Spleen (tissue), 7 donors: Measurements from ENCODE around the gene IPO9.

Experiments used
- POLR2A ChIP-seq, 3 donors: fragments of 450-650 bp; IDR thresholded peaks; one replicate each; pipeline ENCODE4 v1.5.1; 2017; ENCODE audit warnings: antibody characterized with exemption in 3 of 3, mild to moderate bottlenecking in 1 of 3
- POLR2AphosphoS5 ChIP-seq, 3 donors: sonication (generic); formaldehyde crosslinking; IDR thresholded peaks; one replicate each; pipeline ENCODE4 v1.5.1; 2017; ENCODE audit warnings: antibody characterized with exemption in 3 of 3
- TF ChIP-seq, protein P1 (sequence below), 11 experiments: fragments of 200-600 bp in 7 of 11; fragments of 450-650 bp in 4 of 11; sonication (generic) in 4 of 11; IDR thresholded peaks in 8 of 11; conservative IDR thresholded peaks in 3 of 11; 1 replicate in 7 of 11; 2 replicates in 4 of 11; pipeline versions ENCODE4 v1.4.0 to v1.8.0; 2016 to 2021; ENCODE audit warnings: antibody characterized with exemption in 11 of 11, inconsistent platforms in 4 of 11, mild to moderate bottlenecking in 1 of 11
- donor health status: DM: no; HTN: no; CAD: no; lungs with moderate emphysema.
- donor health status: DM: no; HTN: no; CAD: no.
- donor health status: DM: no; HTN: no; CAD: no.

DNA sequence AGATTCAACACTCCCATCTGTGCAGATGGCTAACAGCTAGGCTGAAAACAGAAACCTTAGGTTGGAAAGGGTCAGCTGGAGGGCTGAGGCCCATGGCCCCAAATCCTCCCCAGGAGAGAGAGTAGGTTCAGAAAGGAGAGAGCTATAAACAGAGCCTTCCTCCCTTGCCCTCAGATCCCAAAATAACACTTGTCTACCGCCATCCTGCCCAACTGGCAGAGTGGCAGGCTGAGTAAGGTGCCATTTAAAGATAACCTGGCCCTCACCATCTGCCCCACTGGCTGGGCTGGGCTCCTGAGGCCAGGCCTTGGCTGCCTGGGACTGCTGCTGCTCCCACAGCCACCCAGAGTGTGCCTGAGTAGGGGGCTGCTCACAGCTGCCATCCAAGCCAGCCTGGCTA is 55.5 kb downstream of the IPO9 start:
- TF ChIP-seq, protein P1, sequence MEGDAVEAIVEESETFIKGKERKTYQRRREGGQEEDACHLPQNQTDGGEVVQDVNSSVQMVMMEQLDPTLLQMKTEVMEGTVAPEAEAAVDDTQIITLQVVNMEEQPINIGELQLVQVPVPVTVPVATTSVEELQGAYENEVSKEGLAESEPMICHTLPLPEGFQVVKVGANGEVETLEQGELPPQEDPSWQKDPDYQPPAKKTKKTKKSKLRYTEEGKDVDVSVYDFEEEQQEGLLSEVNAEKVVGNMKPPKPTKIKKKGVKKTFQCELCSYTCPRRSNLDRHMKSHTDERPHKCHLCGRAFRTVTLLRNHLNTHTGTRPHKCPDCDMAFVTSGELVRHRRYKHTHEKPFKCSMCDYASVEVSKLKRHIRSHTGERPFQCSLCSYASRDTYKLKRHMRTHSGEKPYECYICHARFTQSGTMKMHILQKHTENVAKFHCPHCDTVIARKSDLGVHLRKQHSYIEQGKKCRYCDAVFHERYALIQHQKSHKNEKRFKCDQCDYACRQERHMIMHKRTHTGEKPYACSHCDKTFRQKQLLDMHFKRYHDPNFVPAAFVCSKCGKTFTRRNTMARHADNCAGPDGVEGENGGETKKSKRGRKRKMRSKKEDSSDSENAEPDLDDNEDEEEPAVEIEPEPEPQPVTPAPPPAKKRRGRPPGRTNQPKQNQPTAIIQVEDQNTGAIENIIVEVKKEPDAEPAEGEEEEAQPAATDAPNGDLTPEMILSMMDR (IDR thresholded peaks at IDR 0.05 in 8 of 11, conservative IDR thresholded peaks at IDR 0.05 in 3 of 11): no peak
- TF ChIP-seq POLR2A (IDR thresholded peaks at IDR 0.05) (no peak), POLR2AphosphoS5 (IDR thresholded peaks at IDR 0.05) (peak in 1 of 3 donors; percentile 50)
